Hepatocyte (in vitro differentiated cells): ENCODE data around the gene ABLIM2.

ENCODE experiments used
- EZH2 ChIP-seq: fragments of 200-600 bp; sonication (generic); IDR thresholded peaks from 2 replicates; pipeline ENCODE4 v1.6.1; 2016; ENCODE audit warnings: antibody characterized with exemption, mild to moderate bottlenecking, borderline replicate concordance
- EZH2phosphoT487 ChIP-seq: fragments of 200-600 bp; sonication (generic); IDR thresholded peaks from one replicate; pipeline ENCODE4 v1.6.1; 2018; ENCODE audit warnings: antibody characterized with exemption, mild to moderate bottlenecking, low read depth, moderate library complexity; ENCODE audit not compliant: unreplicated experiment, severe bottlenecking
- TF ChIP-seq, protein P1 (sequence below): fragments of 200-600 bp; sonication (generic); IDR thresholded peaks from 2 replicates; pipeline ENCODE4 v1.5.1; 2016; ENCODE audit warnings: antibody characterized with exemption, mild to moderate bottlenecking; ENCODE audit not compliant: poor library complexity

DNA sequence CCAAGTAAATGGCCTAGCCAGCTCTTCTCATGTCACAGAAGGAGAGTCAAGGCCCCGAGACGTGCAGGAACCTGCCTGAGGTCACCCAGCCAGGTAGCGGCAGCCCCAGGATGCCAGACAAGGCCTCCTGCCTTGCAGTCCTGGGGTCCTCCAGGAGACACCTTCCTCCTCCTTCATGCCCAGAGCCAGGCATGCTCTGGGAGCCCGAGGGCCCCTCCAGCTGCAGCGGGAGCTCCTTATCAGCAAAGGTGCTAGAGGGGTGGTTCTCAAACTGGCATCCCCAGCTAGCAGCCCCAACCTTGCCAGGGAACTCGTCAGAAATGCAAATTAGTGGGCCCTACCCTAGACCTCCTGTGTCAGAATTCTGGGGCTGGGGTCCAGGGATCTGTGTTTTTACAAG lies 162.7 kb downstream of the ABLIM2 start:
- TF ChIP-seq, protein P1, sequence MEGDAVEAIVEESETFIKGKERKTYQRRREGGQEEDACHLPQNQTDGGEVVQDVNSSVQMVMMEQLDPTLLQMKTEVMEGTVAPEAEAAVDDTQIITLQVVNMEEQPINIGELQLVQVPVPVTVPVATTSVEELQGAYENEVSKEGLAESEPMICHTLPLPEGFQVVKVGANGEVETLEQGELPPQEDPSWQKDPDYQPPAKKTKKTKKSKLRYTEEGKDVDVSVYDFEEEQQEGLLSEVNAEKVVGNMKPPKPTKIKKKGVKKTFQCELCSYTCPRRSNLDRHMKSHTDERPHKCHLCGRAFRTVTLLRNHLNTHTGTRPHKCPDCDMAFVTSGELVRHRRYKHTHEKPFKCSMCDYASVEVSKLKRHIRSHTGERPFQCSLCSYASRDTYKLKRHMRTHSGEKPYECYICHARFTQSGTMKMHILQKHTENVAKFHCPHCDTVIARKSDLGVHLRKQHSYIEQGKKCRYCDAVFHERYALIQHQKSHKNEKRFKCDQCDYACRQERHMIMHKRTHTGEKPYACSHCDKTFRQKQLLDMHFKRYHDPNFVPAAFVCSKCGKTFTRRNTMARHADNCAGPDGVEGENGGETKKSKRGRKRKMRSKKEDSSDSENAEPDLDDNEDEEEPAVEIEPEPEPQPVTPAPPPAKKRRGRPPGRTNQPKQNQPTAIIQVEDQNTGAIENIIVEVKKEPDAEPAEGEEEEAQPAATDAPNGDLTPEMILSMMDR, result no peak
- no peak for TF ChIP-seq EZH2phosphoT487
- TF ChIP-seq EZH2, result no peak
